Measurements from ENCODE around the gene HSPBP1. TPM values are rescaled to one million over a fixed set of nuclear protein-coding genes. Genes with fewer than 3 reads are reported as not detected.

The HSPBP1 gene
- total and polyA plus RNA-seq, 9 of the 15 experiments (the other 6 are each of a cell fraction or from before 2014, with no cell fraction given) = 0.83 to 81.3 (median 21.8) TPM

- TF ChIP-seq ZNF316 (IDR thresholded peaks at IDR 0.05) = no peak
- TF ChIP-seq NRF1 (conservative IDR thresholded peaks at IDR 0.05 in 1 of 2, IDR thresholded peaks at IDR 0.05 in 1 of 2) = no peak
- TF ChIP-seq RHOXF2B (CRISPR knock-in tag; conservative IDR thresholded peaks at IDR 0.05) = no peak
- no peak for TF ChIP-seq ZFP1 (CRISPR knock-in tag; IDR thresholded peaks at IDR 0.05)
- TF ChIP-seq CREM (IDR thresholded peaks at IDR 0.05; ENCODE audit: low read depth) = no peak
- no peak for TF ChIP-seq EZH2 (IDR thresholded peaks at IDR 0.05; ENCODE audit: borderline replicate concordance, low read depth, low read length)
- no peak for TF ChIP-seq ATF2 (CRISPR knock-in tag; IDR thresholded peaks at IDR 0.05)
- TF ChIP-seq FOS (IDR thresholded peaks at IDR 0.05; ENCODE audit: extremely low read depth, insufficient read length) = no peak
- no peak for TF ChIP-seq NEUROD1 (IDR thresholded peaks at IDR 0.05; ENCODE audit: borderline replicate concordance, low read depth, low read length, partially characterized antibody)
- no peak for TF ChIP-seq MED1 (CRISPR knock-in tag; IDR thresholded peaks at IDR 0.05; ENCODE audit: borderline replicate concordance)
- TF ChIP-seq ZKSCAN8 (CRISPR knock-in tag; IDR thresholded peaks at IDR 0.05) = no peak
- no peak for TF ChIP-seq ZNF197 (CRISPR knock-in tag; IDR thresholded peaks at IDR 0.05; ENCODE audit: low read depth)
- no peak for TF ChIP-seq ZNF583 (CRISPR knock-in tag; IDR thresholded peaks at IDR 0.05)
- no peak for TF ChIP-seq RFX5 (IDR thresholded peaks at IDR 0.05; ENCODE audit: low read depth, low read length)
- TF ChIP-seq CHAMP1 (IDR thresholded peaks at IDR 0.05) = no peak
- no peak for TF ChIP-seq NCOA2 (IDR thresholded peaks at IDR 0.05; ENCODE audit: partially characterized antibody in 2 of 2)
- TF ChIP-seq ZNF146 (CRISPR knock-in tag; IDR thresholded peaks at IDR 0.05; ENCODE audit: unreplicated experiment) = no peak
- no peak for TF ChIP-seq CBX5 (IDR thresholded peaks at IDR 0.05; ENCODE audit: borderline replicate concordance, low read depth)
- TF ChIP-seq BACH1 (tag; IDR thresholded peaks at IDR 0.05) = peak; percentile 77; the same call in 1 of the 2 replicates
- no peak for TF ChIP-seq CHD1 (IDR thresholded peaks at IDR 0.05; ENCODE audit: low read length)
- TF ChIP-seq FOXJ3 (CRISPR knock-in tag; IDR thresholded peaks at IDR 0.05) = no peak
- no peak for TF ChIP-seq ZNF354B (CRISPR knock-in tag; IDR thresholded peaks at IDR 0.05)
- no peak for TF ChIP-seq ZNF740 (CRISPR knock-in tag; IDR thresholded peaks at IDR 0.05)
- TF ChIP-seq ZNF740 (tag; IDR thresholded peaks at IDR 0.05) = peak in 1 of 2 experiments; percentile 28; a peak in 1 of 4 replicates
- no peak for TF ChIP-seq OTX1 (CRISPR knock-in tag; IDR thresholded peaks at IDR 0.05)
These were observed 20.2 kb downstream of the HSPBP1 start (continued) for GRCh38 chr19:55259540-55260210.
